GM12891 (cell line): ENCODE data around the gene CRYZL1.

Experiments used
- POLR2A ChIP-seq: IDR thresholded peaks from 2 replicates; pipeline ENCODE4 v1.6.1; 2011; ENCODE audit warnings: low read depth, low read length, control low read depth
- POLR2AphosphoS5 ChIP-seq: IDR thresholded peaks from 2 replicates; pipeline ENCODE4 v1.6.1; 2011; ENCODE audit warnings: low read depth, low read length, control low read depth
- POU2F2 ChIP-seq: IDR thresholded peaks from 2 replicates; pipeline ENCODE4 v1.6.1; 2011; ENCODE audit warnings: low read depth, mild to moderate bottlenecking, control low read depth, low read length, moderate library complexity

- TF ChIP-seq POLR2AphosphoS5 (no peak), POLR2A (no peak), POU2F2 (no peak)
Observed at GRCh38 chr21:33650230-33650629, 8.7 kb upstream of the CRYZL1 start.
